NOMO-1 (cell line): ENCODE results near the gene DNER.
"Not testable (repeated sequence)": the region's sequence is repeated elsewhere in the genome, so short reads cannot be mapped to it uniquely, and the experiment has no call there.

ENCODE experiments used
- DNase-seq, 2 experiments: peaks; one replicate each; lab custom pipeline; 2025; ENCODE audit not compliant: unreplicated experiment in 2 of 2; lab: John Stamatoyannopoulos, UW

The DNER gene

GRCh38 chr2:229519655-229520430 is 194.5 kb downstream of the DNER start:
- DNase-seq, result peak in 1 of 2 experiments; percentile 32

GRCh38 chr2:229514273-229514895 is 200.0 kb downstream of the DNER start:
- DNase-seq, result no peak

- no peak for DNase-seq
These were observed 202.8 kb downstream of the DNER start for GRCh38 chr2:229511524-229511923.

GRCh38 chr2:229506699-229507098 is 207.7 kb downstream of the DNER start:
- not testable (repeated sequence) for DNase-seq

GRCh38 chr2:229501051-229501794 is 213.1 kb downstream of the DNER start:
- no peak for DNase-seq

- DNase-seq, result no peak
These were observed 222.3 kb downstream of the DNER start for GRCh38 chr2:229492034-229492433.

- no peak for DNase-seq
These were observed 224.2 kb downstream of the DNER start for GRCh38 chr2:229490167-229490566.

GRCh38 chr2:229489016-229489415 is 225.3 kb downstream of the DNER start:
- DNase-seq, result peak; percentile 25 to 41

GRCh38 chr2:229488232-229488631 is 226.1 kb downstream of the DNER start:
- DNase-seq, result no peak

GRCh38 chr2:229486673-229487072 is 227.7 kb downstream of the DNER start:
- no peak for DNase-seq

- DNase-seq, result no peak
These were observed 228.5 kb downstream of the DNER start for GRCh38 chr2:229485857-229486256.

- DNase-seq, result no peak
These were observed 237.0 kb downstream of the DNER start for GRCh38 chr2:229477269-229477755.

GRCh38 chr2:229475778-229476177 is 238.6 kb downstream of the DNER start:
- DNase-seq, result no peak

GRCh38 chr2:229474125-229474524 is 240.2 kb downstream of the DNER start:
- DNase-seq, result no peak

- no peak for DNase-seq
These were observed 243.6 kb downstream of the DNER start for GRCh38 chr2:229470781-229471180.

- DNase-seq, result no peak
These were observed 246.6 kb downstream of the DNER start for GRCh38 chr2:229467783-229468182.

- no peak for DNase-seq
These were observed 250.5 kb downstream of the DNER start for GRCh38 chr2:229463841-229464346.

GRCh38 chr2:229462112-229462511 is 252.2 kb downstream of the DNER start:
- DNase-seq, result no peak

GRCh38 chr2:229456091-229456490 is 258.3 kb downstream of the DNER start:
- DNase-seq, result no peak

GRCh38 chr2:229454934-229455631 is 259.3 kb downstream of the DNER start:
- DNase-seq, result no peak

- DNase-seq, result no peak
These were observed 261.1 kb downstream of the DNER start for GRCh38 chr2:229453230-229453629.
